Germinal center (tissue), 1 donor: Measurements from ENCODE around the gene PLB1.
"Not testable (repeated sequence)": the region's sequence is repeated elsewhere in the genome, so short reads cannot be mapped to it uniquely, and the experiment has no call there.

Source experiments
- DNase-seq: peaks from one replicate; pipeline ENCODE4 v3.0.0; 2012; ENCODE audit warnings: mixed read lengths, low spot score

PLB1 gene

DNA sequence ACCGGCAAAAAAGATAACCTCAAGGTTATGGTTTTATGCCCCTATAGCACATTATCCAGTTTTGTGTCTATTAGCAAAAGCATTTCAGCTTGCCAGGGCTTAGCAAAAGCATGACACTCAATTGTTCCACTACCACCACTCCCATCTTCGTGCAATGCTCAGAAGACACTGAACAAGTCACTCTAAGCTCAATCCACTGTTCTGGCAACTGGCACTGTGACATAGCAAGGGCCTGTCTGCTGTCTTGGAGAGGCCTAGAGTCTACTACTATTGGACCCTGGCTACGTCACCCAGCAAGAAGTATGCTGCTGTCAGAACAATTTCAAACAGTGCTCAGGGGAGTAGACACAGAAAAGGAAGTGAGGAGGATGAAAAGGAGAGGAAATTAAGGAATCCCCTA is 152.3 kb downstream of the PLB1 start:
- no peak for DNase-seq

DNA sequence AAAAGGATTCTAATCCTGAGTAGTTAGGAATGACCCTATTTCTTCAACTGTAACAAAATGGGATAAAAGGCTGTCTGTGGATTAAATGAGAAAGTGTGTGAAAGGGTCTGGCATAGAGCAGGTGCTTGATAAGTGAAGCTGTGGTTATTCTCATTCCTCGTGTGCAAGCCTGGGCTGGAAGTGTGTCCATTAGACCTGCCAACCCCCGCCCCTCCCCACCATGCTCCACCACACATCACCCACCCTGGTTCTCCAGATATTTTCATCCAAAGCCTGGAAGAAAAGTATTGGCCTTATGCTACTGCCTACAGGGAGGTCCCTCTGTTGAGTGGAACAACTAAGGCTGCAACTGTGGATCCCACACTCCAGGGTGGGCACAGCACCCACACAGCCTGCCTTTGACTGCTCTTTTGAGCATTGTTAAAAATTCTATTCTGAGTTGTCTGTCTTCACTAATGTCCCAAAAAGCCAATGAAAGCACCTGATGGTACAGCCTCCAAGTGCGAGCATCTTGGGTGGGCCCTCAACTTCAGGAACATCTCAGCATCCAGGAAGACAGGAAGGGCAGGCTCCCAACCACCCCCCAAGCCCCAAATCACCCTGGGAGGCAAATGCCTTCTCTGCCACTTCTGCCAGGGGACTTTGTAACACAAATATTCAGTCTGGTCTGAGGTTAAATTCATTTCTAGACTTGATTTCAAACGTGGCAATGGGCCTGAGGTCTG is 153.0 kb downstream of the PLB1 start:
- no peak for DNase-seq

DNA sequence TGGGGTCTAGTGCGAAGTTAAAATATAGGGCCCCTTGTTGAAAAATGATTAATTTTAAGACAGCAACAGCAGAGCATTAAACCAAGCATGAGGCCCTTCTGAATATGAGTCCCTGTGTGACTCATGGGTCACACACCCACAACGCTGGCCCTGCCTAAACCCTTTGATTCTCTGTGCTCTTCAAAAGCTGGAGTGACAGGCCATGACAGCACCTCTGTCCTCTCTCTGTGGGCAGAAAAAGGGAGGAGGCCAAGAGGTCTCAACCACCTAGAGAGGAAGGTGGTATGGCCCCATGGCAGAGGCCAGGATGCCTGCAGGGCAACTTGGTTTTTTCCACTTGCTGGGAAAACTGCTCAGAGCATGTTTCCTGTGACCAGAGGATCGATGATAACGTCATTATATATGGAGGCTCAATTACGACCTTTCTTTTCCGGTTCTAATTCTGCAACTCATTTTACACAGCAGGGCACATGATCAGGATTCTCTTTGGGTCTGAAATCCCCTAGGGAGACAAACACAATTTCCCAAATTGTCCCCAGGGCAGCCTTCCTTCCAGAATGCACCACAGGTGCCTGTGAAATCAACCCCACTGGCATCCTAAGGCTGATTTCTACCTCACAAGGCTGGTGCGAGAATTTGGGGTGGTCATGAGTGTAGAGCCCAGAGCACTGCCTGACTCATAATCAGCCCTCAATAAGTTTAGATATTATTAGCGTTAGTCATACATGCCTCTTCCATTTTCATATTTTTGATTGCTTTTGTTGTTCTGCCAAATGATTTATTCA is 153.8 kb downstream of the PLB1 start:
- DNase-seq: no peak

DNA sequence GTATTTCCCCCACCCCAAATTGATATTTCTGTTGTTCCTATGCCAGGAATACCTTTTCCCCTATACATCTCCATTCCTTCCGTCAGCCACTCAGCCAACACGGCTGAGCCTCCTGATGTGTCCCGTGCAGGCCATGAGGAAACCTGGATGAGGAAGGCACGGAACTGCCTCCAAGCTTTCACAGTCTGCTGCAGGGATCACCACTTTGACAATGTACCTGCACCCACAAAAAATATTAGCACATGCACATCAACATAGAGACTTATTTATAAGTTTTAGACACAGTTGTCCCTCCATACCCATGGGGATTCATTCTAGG is 154.4 kb downstream of the PLB1 start:
- DNase-seq: peak; percentile 37

DNA sequence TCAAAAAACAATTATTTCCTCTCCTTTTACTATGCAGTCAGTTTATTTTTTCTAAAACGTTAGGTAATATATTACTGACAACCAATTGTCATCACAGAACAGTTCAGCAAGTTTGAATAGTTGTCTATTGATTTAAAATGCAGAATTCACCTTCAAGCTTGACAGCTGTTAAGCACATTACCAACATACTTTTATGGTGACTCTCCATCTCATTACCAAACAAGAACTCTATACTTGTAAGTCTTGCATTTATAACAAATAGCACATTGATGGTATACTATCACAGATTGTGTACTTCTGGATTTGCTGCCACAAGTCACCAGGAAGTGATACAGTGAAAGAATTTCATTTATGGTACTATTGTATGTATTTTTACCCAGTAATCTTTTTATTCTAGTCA is 156.4 kb downstream of the PLB1 start:
- no peak for DNase-seq

DNA sequence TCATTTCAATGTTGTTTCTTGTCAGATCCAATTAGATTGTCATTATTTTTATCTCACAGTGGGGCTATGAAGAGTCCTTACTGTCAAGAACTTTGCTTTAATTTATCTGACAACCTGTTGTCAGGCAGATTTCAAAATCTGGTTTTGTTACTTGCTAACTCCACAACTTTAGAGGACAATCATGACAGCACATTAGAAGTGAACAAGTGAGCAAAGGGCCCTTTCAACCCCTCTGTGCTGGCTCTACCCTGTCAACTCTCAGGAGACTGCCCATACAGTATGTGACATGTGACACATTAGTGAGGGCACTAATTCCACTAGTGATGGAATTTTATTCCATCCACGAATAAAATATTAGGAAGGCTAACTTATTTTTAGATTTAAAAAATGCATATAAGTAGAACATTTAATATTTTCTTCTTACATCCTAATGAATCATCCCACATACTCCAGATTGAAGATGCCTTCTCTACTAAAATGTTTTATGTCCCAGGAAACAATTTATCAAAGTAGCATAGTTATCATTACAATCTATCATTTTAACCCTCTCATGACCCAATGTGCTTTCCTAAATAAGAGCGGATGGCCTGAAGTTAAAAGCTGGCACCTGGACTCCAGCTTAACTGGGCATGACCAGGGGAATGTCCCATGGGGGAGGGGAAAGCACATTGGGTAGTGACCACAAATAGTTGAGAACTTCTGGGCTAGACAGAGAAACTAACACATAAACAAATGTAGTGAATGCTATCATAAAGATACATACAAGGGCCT is 158.2 kb downstream of the PLB1 start:
- no peak for DNase-seq

DNA sequence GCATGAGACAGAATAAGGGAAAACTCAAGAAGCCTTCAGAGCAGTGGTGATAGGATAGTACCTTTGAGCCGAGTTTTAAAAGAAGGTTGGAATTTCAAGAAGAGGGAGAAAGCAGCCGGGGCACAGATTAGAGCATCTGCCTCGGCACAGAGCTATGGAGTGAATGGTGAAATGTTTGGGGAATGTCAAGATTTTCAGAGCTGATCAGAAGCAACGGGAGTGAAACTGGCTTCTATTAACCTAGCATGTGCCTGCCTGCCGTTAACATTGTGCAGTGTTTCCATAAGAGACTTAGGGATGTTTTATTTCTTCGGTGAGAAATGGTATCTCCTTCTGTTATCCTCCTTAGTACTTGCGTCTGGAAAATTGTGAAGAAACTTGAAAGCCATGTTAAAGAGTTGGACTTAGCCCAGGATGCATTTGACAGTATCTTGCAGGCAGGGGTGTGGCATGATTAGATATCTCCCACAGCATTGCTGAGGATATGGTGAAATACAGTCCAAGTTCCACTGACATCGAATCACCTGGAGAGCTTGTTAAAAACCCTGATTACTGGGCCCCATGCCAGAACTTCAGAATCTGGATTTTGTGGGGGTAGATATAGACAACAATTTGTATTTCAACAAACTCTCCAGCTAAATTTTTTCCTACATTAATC is 158.9 kb downstream of the PLB1 start:
- DNase-seq: no peak

DNA sequence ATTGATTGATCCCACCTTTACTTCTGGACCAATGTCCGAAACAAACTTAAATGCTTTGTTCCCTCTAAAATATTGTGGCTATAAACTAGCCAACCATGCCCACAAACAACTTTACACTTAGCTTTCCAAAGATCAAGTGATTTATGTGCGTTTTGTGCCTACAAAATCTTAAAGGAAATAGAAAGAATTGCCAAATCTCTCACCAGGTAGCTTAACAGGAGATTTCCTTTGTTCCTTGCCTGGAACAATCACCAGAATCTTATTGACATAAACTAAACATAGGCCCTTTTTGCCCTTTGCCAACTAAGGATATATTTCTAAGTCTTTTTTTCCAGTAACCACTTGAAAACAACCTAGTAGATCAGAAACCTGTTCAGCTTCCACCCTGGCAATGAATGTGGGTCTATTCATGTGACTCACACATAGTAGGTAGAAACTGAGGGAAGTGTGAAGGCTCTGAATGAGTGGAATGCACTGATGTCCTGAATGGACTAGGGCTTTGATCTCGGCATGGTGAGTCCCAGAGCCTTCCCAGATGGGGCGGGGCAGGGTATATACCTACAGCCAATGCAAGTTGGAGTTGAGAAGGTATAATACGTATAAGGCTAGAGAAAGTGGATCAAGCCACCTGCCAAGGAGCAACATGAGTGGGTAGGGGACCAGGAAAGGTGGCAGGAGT is 161.2 kb downstream of the PLB1 start:
- no peak for DNase-seq

DNA sequence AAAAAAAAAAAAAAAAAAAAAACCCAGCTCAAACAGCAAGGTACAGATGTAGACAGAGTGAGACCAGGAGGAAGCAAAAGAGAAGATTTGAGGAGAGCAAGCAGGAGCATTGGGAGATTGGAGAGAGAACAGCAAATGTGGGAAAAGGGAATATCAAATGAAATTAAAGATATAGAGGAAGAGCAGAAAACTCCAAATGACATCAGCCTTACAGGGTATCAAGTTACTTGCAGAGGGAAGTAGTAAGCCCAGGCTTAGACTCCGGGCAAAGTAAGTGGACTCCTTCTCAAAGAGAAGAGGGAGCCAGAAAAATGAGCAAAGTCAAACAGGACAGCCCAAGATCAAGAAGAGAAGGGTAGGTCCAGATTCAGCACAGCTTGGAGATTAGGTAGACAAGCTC is 162.5 kb downstream of the PLB1 start:
- no peak for DNase-seq

DNA sequence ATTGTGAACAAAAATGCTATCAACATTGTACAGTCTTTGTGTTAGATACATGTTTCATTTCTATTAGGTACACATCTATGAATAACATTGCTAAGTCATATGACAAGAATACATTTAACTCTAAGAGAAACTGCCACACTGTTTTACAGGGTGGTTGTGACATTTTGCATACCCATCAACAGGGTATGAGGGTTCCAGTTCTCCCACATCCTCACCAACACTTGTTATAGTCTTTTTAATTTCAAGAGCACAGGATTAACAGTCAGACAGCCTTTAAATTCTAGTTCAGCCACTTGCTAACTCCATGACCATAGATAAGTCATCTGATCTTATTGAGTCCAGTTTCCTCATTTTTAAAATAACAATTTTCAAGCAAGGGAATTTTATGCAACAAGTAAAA is 163.3 kb downstream of the PLB1 start:
- no peak for DNase-seq

DNA sequence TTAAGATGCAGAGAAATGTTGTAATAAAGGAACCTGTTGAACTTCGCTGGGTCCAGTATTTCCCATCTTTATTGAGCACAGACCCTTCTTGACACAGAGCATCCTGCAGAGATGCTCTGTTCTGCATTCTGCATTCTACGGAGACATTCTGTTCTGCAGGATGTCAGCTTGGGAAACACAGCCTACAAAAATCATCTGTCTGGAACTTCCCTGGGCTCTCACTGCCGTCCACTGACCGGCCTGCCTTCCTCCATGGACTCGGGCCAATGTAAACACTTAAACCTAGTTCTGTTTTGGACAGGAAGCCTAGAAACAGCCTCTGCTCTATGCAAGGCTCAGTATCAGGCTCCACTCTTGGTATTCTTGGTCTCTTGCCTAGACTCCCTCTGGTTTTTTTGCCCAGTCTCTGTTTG is 165.7 kb downstream of the PLB1 start:
- DNase-seq: no peak

DNA sequence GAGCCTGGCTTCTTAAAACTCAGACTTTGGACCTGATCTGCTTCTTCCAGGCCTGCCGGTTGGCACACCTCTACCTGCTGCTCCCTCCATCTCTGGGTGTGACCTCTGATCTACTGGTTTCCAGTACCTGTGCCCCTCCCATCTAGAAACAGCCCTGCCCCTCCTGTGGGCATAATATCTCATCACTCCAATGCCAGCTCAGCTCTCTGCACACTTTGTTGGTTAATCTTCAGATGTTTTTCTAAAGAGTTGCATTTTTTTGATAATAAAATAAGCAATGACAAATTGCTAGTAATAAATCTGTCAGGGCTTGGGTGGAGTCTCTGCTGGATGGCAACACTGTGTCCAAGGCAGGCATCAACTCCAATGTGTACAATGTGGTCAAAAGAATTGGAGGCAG is 166.2 kb downstream of the PLB1 start:
- DNase-seq: no peak

DNA sequence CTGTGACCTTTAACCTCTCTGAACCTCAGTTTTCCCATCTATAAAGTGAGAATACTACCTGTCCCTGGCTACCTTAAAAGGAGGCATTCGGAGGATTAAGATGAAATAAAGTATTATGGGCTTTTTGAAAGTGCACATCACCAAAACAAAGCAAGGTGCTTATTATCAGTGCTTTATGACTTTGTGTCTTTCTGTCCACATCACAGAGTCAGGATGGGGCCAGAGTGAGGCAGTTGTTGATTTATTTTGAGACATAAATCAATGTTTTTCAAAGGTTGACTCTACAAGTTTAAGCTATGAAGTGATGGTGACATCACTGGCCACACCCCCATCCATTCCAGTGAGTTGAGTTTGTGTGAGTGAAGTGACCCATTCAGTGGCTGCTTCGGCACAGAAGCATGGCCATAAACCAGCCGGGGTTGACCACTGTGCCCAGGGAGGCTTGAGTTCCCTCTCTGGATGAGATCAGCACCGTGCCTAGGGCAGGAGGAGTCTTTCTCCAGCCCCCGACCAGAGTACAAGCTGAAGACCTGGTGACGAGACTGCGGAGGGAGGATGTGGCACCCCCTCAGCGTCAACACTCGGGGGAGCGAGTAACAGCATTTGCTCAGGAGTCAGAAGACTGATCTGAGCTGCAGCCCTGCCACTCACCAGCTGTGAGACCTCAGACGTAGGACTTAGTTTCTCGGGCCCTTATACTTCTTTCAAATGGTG is 166.8 kb downstream of the PLB1 start:
- no peak for DNase-seq

DNA sequence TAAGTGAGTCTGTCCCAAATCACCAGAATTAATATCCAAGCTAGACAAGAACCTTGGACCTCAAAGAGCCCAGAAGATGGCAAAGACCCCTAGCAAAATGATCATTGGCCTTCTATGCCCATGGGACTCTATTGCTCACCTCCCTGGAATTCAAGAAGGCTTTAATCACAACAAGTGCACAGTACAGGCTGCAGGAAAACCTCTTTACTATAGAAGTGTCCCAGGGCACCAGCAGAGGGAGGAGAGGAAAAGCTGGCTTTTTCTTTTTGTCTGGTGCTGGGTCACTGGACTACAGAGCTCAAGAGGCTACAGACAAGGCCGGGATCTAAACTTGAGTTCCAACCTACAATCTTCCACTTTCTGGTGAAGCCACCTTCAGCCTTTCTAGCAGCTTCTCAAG is 167.5 kb downstream of the PLB1 start:
- DNase-seq: no peak

DNA sequence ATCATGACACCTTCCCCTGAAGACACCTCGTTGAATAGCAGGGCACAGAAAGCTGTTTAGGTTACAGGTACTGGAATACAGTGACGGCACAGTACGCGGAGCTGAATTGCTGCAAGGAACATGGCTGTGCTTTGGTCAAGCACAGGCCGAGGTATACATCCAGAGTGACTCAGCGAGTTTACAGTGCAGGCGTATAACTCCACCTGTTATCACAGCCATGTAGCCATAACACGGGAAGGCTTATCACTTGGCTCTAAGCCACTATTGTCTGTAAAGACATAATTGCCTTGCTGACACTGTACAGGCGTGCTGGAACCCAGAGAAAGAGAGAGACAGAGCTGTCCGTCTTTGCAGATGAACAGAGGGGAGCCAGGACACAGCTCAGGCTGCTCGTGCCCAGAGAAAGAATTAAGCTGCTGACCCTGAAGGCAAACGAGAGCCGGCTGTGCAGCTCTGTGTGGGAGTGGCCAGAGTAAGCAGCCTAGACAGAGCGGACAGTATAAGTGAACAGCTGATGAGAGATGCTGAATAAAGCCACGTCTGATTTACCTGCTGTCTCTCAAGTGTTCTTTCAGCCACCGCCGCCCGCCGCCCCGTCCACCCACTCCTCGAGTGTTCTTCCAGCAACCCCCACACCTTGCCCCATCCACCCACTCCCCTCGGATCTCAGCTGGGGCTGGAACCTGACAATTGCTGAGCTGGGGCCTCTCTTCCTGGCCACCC is 168.4 kb downstream of the PLB1 start:
- no peak for DNase-seq

DNA sequence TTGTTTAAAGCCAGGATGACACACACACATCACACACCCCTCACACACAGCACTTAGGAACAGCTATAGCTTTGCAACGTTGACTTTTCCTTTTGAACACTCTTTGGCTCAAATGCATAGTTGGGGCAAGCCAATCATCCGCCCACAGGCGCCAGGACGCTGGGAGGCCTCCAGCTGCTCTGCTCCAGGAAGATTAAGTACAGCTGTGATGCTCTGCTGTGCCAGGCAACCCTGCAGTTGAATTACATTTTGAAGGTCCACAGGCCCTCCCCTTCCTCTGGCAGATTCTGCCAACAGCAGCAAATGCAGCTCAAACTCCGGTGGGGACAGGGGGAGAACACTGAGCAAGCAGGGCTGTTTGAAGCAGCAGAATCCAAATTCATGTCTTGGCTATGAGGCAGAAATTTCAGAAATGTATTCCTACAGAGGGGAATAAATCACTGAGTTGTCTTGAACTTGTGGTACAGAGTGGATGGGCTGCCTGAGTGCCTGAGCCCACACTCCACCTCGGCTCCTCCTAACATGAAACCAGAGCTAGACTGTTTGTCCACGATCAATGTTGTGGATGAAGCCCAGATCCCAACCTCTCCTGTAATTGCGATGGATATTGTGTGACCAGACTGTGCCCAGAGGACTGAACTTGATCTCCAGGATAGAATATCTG is 169.3 kb downstream of the PLB1 start:
- no peak for DNase-seq

DNA sequence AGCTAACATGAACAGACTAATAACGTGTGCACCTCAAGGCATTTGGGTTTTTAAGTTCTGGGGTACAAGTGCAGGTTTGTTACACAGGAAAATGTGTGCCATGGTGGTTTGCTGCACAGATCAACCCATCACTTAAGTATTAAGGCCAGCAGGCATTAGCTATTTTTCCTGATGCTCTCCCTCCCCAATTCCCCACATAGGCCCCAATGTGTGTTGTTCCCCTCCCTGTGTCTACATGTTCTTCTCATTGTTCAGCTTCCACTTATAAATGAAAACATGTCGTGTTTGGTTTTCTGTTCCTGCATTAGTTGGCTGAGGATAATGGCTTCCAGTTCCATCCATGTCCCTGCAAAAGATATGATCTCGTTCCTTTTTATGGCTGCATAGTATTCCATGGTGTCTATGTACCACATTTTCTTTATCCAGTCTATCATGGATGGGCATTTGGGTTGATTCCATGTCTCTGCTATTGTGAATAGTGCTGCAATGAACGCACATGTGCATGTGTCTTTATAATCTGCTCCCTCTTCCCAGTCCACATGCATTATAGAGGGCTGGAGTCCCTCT is 170.0 kb downstream of the PLB1 start:
- DNase-seq: not testable (repeated sequence)

DNA sequence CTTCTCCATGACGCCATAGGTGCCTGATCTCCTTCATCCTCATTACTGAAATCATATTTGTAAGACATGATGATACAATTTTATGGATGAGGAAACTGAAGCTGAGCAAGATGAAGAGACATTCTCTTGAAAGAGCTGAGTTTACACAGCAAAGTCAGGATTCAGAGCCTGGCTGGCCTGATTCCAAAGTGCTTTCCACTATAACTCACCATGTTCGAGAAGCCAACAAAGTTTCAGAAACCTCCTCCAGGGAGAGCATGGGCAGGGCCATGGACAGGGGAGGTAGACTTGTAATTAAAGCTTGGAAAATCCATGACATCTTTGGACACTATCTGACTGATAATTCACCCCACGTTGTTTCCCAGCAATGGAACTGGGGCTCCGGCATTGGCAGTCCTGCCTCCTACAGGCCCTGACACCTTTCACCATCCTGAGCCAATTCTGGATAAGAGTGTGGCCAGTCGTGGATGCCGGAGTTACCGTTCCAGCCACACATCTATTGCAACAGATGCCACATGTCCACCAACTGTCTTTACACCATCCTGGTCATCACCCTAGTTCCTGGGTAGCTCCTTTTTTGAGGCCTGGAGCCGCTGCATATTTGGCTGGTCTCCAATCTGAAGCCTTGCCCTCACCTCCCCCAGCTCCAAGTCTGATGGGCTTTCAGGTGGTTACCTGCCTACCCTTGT is 170.8 kb downstream of the PLB1 start:
- DNase-seq: no peak

DNA sequence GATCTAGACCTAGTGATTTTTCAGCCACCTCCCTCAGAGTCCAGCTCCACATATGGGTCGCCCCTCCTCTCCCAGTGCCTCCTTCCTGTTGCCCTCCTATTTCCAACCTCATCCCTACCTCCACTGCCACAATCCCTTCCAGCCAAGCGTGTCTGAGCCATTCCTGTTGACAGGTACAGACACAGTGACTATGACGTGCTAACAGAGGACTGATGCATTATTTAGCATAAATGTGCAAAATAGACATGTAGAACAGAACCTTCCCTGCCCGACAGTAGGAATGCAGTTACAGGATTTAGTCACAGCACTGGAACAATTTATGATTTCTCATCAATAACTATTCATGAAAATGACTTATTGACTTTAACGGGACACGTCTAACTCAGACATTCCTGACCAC is 171.4 kb downstream of the PLB1 start:
- DNase-seq: no peak
